K562 (cell line): ENCODE data around the gene USHBP1. TPM values are rescaled to one million over a fixed set of nuclear protein-coding genes. Genes with fewer than 3 reads are reported as not detected.

Experiments
- ARNT ChIP-seq, 2 experiments: fragments of 450-650 bp; IDR thresholded peaks; 2 replicates each; pipeline ENCODE4 v1.6.1; 2016; ENCODE audit warnings: mild to moderate bottlenecking in 1 of 2
- FOXP1 ChIP-seq: sonication (generic); formaldehyde crosslinking; IDR thresholded peaks from 2 replicates; pipeline ENCODE4 v1.8.0; 2022; ENCODE audit warnings: mild to moderate bottlenecking, missing genetic modification reagents
- NR4A1 ChIP-seq, 2 experiments: fragments of 250-450 bp in 1 of 2; fragments of 450-650 bp in 1 of 2; sonication (Bioruptor Pico) in 1 of 2; IDR thresholded peaks; 2 replicates each; pipeline versions ENCODE4 v1.4.0 to v1.6.1; 2016 to 2020; ENCODE audit warnings: mild to moderate bottlenecking in 2 of 2, missing compliant biosample characterization in 1 of 2, missing genetic modification characterization in 1 of 2, moderate library complexity in 1 of 2
- POLR2A ChIP-seq: fragments of 450-650 bp; conservative IDR thresholded peaks from 2 replicates; pipeline ENCODE4 v1.6.1; 2016
- SIN3A ChIP-seq, 2 experiments: fragments of 150-350 bp in 1 of 2; IDR thresholded peaks; 2 replicates each; pipeline ENCODE4 v1.6.1; 2011 to 2016; ENCODE audit warnings: borderline replicate concordance in 2 of 2, low read depth in 2 of 2, low read length in 2 of 2, mild to moderate bottlenecking in 2 of 2, moderate library complexity in 2 of 2; ENCODE audit not compliant: control insufficient read depth in 1 of 2
- SMC3 ChIP-seq: conservative IDR thresholded peaks from 2 replicates; pipeline ENCODE4 v1.6.1; 2011; ENCODE audit warnings: low read depth, low read length, improper control_type of control experiment; ENCODE audit not compliant: insufficient read depth
- ZNF282 ChIP-seq: sonication (generic); formaldehyde crosslinking; IDR thresholded peaks from 2 replicates; pipeline ENCODE4 v1.8.1; 2023; ENCODE audit warnings: missing genetic modification reagents
- polyA plus RNA-seq, 8 experiments: library from polyadenylated mRNA; depleted of rRNA in 4 of 8; stranded (reverse) in 5 of 8; unstranded in 3 of 8; fragments of >200 nt; fragmentation: Nextera tagmentation in 2 of 8; fragmentation: Illumina TruSeq in 1 of 8; extraction: Ambion mirVana in 2 of 8; extraction: Trizol in 1 of 8; gene quantifications; 2 replicates each; pipeline versions ENCODE4 v1.2.1 to v1.2.3, GENCODE V29; 2011 to 2014; ENCODE audit warnings: inconsistent platforms in 1 of 8, missing spikeins in 1 of 8
- total RNA-seq, 7 experiments: library from RNA; depleted of rRNA in 6 of 7; stranded (reverse); fragments of >200 nt in 6 of 7; fragmentation: Illumina TruSeq in 2 of 7; extraction: Trizol in 2 of 7; gene quantifications; 2 replicates each; pipeline versions ENCODE4 v1.2.1 to v1.2.3, GENCODE V29; 2011 to 2021; ENCODE audit warnings: low replicate concordance in 1 of 7
- TF ChIP-seq, protein P1 (sequence below), 2 experiments: fragments of 450-650 bp; formaldehyde crosslinking in 1 of 2; IDR thresholded peaks; 2 replicates each; pipeline versions ENCODE4 v1.4.0 to v1.6.1; 2014 to 2020; ENCODE audit warnings: mild to moderate bottlenecking in 2 of 2, borderline replicate concordance in 1 of 2, low read depth in 1 of 2
- TF ChIP-seq, protein P2 (sequence below), 2 experiments: IDR thresholded peaks; 2 replicates each; pipeline ENCODE4 v1.6.1; 2012; ENCODE audit warnings: improper control_type of control experiment in 2 of 2, low read depth in 2 of 2, low read length in 2 of 2, borderline replicate concordance in 1 of 2
- TF ChIP-seq, protein P3 (sequence below): fragments of 200-400 bp; formaldehyde crosslinking; IDR thresholded peaks from 2 replicates; pipeline ENCODE4 v1.6.1; 2017; ENCODE audit warnings: mild to moderate bottlenecking, low read depth, low read length, moderate library complexity

Gene USHBP1
- total and polyA plus RNA-seq, 9 of the 15 experiments (the other 6 are each of a cell fraction or from before 2014, with no cell fraction given) = 0.03 to 0.10 (median 0.05) TPM; not detected in 5

DNA sequence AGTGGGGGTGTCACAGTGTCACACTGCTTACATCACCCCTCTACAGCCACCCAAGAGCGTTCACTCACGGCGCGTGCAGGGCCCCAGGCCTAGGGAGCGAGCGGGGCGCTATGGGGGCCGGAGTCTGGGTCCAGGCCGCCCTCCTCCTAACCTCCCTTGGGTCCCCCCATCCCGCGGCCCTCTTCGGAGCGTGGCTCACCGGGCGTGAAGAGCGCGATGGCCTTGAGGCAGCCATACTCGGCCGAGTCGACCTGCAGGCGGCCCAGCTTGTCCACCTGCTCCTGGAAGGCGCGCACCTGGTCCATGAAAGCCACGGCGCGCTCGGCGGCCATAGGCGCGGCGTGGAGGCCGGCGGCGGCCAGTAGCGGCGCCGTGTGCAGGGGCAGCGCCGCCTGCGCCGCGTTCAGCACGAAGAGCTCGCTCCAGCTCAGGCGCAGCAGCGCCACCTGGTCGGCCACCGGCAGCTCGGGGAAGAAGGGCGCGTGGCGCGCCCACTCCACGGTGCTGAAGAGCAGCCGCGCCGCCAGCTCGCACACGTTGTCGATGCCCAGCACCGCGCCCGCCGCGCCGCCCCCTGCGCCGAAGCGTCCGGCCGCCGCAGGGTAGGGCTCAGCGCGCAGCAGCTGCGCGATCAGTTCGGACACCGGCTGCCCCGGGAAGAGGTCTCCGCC, 29.1 kb downstream of the USHBP1 start (continued):
- TF ChIP-seq, protein P1, sequence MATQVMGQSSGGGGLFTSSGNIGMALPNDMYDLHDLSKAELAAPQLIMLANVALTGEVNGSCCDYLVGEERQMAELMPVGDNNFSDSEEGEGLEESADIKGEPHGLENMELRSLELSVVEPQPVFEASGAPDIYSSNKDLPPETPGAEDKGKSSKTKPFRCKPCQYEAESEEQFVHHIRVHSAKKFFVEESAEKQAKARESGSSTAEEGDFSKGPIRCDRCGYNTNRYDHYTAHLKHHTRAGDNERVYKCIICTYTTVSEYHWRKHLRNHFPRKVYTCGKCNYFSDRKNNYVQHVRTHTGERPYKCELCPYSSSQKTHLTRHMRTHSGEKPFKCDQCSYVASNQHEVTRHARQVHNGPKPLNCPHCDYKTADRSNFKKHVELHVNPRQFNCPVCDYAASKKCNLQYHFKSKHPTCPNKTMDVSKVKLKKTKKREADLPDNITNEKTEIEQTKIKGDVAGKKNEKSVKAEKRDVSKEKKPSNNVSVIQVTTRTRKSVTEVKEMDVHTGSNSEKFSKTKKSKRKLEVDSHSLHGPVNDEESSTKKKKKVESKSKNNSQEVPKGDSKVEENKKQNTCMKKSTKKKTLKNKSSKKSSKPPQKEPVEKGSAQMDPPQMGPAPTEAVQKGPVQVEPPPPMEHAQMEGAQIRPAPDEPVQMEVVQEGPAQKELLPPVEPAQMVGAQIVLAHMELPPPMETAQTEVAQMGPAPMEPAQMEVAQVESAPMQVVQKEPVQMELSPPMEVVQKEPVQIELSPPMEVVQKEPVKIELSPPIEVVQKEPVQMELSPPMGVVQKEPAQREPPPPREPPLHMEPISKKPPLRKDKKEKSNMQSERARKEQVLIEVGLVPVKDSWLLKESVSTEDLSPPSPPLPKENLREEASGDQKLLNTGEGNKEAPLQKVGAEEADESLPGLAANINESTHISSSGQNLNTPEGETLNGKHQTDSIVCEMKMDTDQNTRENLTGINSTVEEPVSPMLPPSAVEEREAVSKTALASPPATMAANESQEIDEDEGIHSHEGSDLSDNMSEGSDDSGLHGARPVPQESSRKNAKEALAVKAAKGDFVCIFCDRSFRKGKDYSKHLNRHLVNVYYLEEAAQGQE (IDR thresholded peaks at IDR 0.05; ENCODE audit: borderline replicate concordance) = peak; percentile 83
- TF ChIP-seq, protein P1 (CRISPR knock-in tag; IDR thresholded peaks at IDR 0.05; ENCODE audit: low read depth) = peak; percentile 51; the same call in 1 of the 2 replicates
- TF ChIP-seq POLR2A = peak; percentile 2
- TF ChIP-seq SIN3A (IDR thresholded peaks at IDR 0.05; ENCODE audit: borderline replicate concordance in 2 of 2, control insufficient read depth in 1 of 2, low read depth in 2 of 2, low read length in 2 of 2) = peak; percentile 44 to 66; a peak in 1 of 4 replicates
- peak; percentile 51; the same call in 1 of the 2 replicates for TF ChIP-seq NR4A1 (CRISPR knock-in tag; IDR thresholded peaks at IDR 0.05)
- TF ChIP-seq NR4A1 (tag; IDR thresholded peaks at IDR 0.05) = peak; percentile 39; the same call in 1 of the 2 replicates
- no peak for TF ChIP-seq ARNT (IDR thresholded peaks at IDR 0.05)
- TF ChIP-seq, protein P2, sequence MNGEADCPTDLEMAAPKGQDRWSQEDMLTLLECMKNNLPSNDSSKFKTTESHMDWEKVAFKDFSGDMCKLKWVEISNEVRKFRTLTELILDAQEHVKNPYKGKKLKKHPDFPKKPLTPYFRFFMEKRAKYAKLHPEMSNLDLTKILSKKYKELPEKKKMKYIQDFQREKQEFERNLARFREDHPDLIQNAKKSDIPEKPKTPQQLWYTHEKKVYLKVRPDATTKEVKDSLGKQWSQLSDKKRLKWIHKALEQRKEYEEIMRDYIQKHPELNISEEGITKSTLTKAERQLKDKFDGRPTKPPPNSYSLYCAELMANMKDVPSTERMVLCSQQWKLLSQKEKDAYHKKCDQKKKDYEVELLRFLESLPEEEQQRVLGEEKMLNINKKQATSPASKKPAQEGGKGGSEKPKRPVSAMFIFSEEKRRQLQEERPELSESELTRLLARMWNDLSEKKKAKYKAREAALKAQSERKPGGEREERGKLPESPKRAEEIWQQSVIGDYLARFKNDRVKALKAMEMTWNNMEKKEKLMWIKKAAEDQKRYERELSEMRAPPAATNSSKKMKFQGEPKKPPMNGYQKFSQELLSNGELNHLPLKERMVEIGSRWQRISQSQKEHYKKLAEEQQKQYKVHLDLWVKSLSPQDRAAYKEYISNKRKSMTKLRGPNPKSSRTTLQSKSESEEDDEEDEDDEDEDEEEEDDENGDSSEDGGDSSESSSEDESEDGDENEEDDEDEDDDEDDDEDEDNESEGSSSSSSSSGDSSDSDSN (IDR thresholded peaks at IDR 0.05; ENCODE audit: borderline replicate concordance in 1 of 2, low read depth in 2 of 2, low read length in 2 of 2) = peak; percentile 54 to 95; a peak in 3 of 4 replicates
- peak; percentile 34; the same call in 1 of the 2 replicates for TF ChIP-seq ZNF282
- TF ChIP-seq SMC3 = 0 out of 2 replicates have a peak, but pooled peaks have one; percentile 17
- TF ChIP-seq, protein P3, sequence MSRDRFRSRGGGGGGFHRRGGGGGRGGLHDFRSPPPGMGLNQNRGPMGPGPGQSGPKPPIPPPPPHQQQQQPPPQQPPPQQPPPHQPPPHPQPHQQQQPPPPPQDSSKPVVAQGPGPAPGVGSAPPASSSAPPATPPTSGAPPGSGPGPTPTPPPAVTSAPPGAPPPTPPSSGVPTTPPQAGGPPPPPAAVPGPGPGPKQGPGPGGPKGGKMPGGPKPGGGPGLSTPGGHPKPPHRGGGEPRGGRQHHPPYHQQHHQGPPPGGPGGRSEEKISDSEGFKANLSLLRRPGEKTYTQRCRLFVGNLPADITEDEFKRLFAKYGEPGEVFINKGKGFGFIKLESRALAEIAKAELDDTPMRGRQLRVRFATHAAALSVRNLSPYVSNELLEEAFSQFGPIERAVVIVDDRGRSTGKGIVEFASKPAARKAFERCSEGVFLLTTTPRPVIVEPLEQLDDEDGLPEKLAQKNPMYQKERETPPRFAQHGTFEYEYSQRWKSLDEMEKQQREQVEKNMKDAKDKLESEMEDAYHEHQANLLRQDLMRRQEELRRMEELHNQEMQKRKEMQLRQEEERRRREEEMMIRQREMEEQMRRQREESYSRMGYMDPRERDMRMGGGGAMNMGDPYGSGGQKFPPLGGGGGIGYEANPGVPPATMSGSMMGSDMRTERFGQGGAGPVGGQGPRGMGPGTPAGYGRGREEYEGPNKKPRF = no peak
- TF ChIP-seq FOXP1 (CRISPR knock-in tag) = peak; percentile 49; the same call in 1 of the 2 replicates
